ENCODE results near the gene C1QB. TPM values are rescaled to one million over a fixed set of nuclear protein-coding genes. Genes with fewer than 3 reads are reported as not detected.

The C1QB gene
- total and polyA plus RNA-seq, 4 donors = 39.6 to 702 (median 431) TPM

GRCh38 chr1:22681556-22682276 lies 28.7 kb downstream of the C1QB start:
- H3K27me3 ChIP-seq (ENCODE audit: control insufficient read depth in 3 of 3, insufficient read depth in 3 of 3, low read length in 2 of 3) = no peaks in the 10 kb centered on the region
- 82 to 85% methylated on average over 15 of the region's 15 CpGs for WGBS, 2 donors

GRCh38 chr1:22683547-22683946 lies 30.5 kb downstream of the C1QB start:
- WGBS, 2 donors = 80 to 86% methylated on average over 1 of the region's 1 CpG
- Histone ChIP-seq H3K9ac (ENCODE audit: insufficient read depth in 1 of 2, low read length in 2 of 2) (no peak overlapping the region), H3K4me1 (ENCODE audit: control insufficient read depth in 5 of 5, insufficient read depth in 5 of 5, low read length in 5 of 5) (peaks cover 0 to 13% (median 0%) of the 10 kb centered on the region in 5 donors), H3K27ac (ENCODE audit: low read depth in 1 of 2, low read length in 1 of 2) (no peak overlapping the region), H3K27me3 (ENCODE audit: control insufficient read depth in 3 of 3, insufficient read depth in 3 of 3, low read length in 2 of 3) (no peaks in the 10 kb centered on the region), H3K4me3 (no peak overlapping the region), H3K9me3 (ENCODE audit: control insufficient read depth in 4 of 4, insufficient read depth in 3 of 4, low read length in 3 of 4) (no peaks in the 10 kb centered on the region), H3K36me3 (ENCODE audit: control insufficient read depth in 4 of 4, insufficient read depth in 4 of 4, low read length in 4 of 4) (no peaks in the 10 kb centered on the region)
- DNase-seq (no peak), ATAC-seq (ENCODE audit: insufficient read depth, low FRiP score) (no peak)
- no peak for TF ChIP-seq CTCF (IDR thresholded peaks at IDR 0.05; ENCODE audit: control extremely low read depth, extremely low read depth)

More at GRCh38 chr1:22681556-22682276, 28.7 kb downstream of the C1QB start:
- peaks cover 0 to 13% (median 3%) of the 10 kb centered on the region in 5 donors for H3K4me1 ChIP-seq (ENCODE audit: control insufficient read depth in 5 of 5, insufficient read depth in 5 of 5, low read length in 5 of 5)
- H3K36me3 ChIP-seq (ENCODE audit: control insufficient read depth in 4 of 4, insufficient read depth in 4 of 4, low read length in 4 of 4) = no peaks in the 10 kb centered on the region
- H3K4me3 ChIP-seq = no peak overlapping the region
- DNase-seq = no peak
- H3K27ac ChIP-seq (ENCODE audit: low read depth in 1 of 2, low read length in 1 of 2) = no peak overlapping the region
- H3K9me3 ChIP-seq (ENCODE audit: control insufficient read depth in 4 of 4, insufficient read depth in 3 of 4, low read length in 3 of 4) = no peaks in the 10 kb centered on the region
- no peak for TF ChIP-seq CTCF (IDR thresholded peaks at IDR 0.05; ENCODE audit: control extremely low read depth, extremely low read depth)
- ATAC-seq (ENCODE audit: insufficient read depth, low FRiP score) = no peak
- H3K9ac ChIP-seq (ENCODE audit: insufficient read depth in 1 of 2, low read length in 2 of 2) = no peak overlapping the region

- WGBS, 2 donors = 56 to 73% methylated on average over 10 of the region's 10 CpGs
- ATAC-seq (ENCODE audit: insufficient read depth, low FRiP score) = no peak
- no peaks in the 10 kb centered on the region for H3K27me3 ChIP-seq (ENCODE audit: control insufficient read depth in 3 of 3, insufficient read depth in 3 of 3, low read length in 2 of 3)
- H3K4me3 ChIP-seq = no peak overlapping the region
- no peak for TF ChIP-seq CTCF (IDR thresholded peaks at IDR 0.05; ENCODE audit: control extremely low read depth, extremely low read depth)
- no peaks in the 10 kb centered on the region for H3K9me3 ChIP-seq (ENCODE audit: control insufficient read depth in 4 of 4, insufficient read depth in 3 of 4, low read length in 3 of 4)
- H3K36me3 ChIP-seq (ENCODE audit: control insufficient read depth in 4 of 4, insufficient read depth in 4 of 4, low read length in 4 of 4) = no peaks in the 10 kb centered on the region
- peak; percentile 26 to 60 (median 46) for DNase-seq
- no peak overlapping the region for H3K27ac ChIP-seq (ENCODE audit: low read depth in 1 of 2, low read length in 1 of 2)
- no peak overlapping the region for H3K9ac ChIP-seq (ENCODE audit: insufficient read depth in 1 of 2, low read length in 2 of 2)
- peaks cover 0 to 12% (median 0%) of the 10 kb centered on the region in 5 donors for H3K4me1 ChIP-seq (ENCODE audit: control insufficient read depth in 5 of 5, insufficient read depth in 5 of 5, low read length in 5 of 5)
Observed at GRCh38 chr1:22685591-22686059, 32.6 kb downstream of the C1QB start.

Data from lung (tissue), 12 donors.